B cell (primary cell): ENCODE results near the gene ABCA13. TPM values are rescaled to one million over a fixed set of nuclear protein-coding genes. Genes with fewer than 3 reads are reported as not detected.

Experiments used
- ATAC-seq: fragments of 200-7000 bp; cut with Tn5 transposase; one replicate; pipeline ENCODE4 v1.10.0; 2021; ENCODE audit warnings: low read depth, mild to moderate bottlenecking, moderate number of reproducible peaks, moderate library complexity
- CTCF ChIA-PET: fragments of 350-600 bp; sonication (Branson Sonifier 250); formaldehyde crosslinking; loops from one replicate; lab custom pipeline; 2021; ENCODE audit warnings: antibody characterized with exemption, inconsistent platforms; lab: Charles Lee
- POLR2A ChIA-PET: fragments of 350-600 bp; sonication (Branson Sonifier 250); formaldehyde crosslinking; loops from one replicate; lab custom pipeline; 2021; ENCODE audit warnings: antibody characterized with exemption; lab: Charles Lee
- DNase-seq: peaks from one replicate; pipeline ENCODE4 v3.0.0; 2013
- H2AFZ ChIP-seq: 2 replicates; pipeline ENCODE4 v1.6.1; 2012; ENCODE audit warnings: mild to moderate bottlenecking, low read depth, low read length; ENCODE audit not compliant: insufficient read depth, poor library complexity, severe bottlenecking
- H3K27ac ChIP-seq, 2 donors: 1 replicate in 1 of 2; 2 replicates in 1 of 2; pipeline ENCODE4 v1.5.1; 2012 to 2013; ENCODE audit warnings: low read length in 2 of 2, mild to moderate bottlenecking in 2 of 2, moderate library complexity in 1 of 2
- H3K27me3 ChIP-seq, 4 experiments: fragments of 200-600 bp in 1 of 4; sonication (generic) in 1 of 4; replicated peaks in 1 of 4; 1 replicate in 2 of 4; 2 replicates in 2 of 4; pipeline versions ENCODE4 v1.6.1 to v1.7.0; 2013 to 2016; ENCODE audit warnings: low read length in 3 of 4, mild to moderate bottlenecking in 2 of 4, mixed read lengths in 1 of 4, moderate library complexity in 1 of 4; ENCODE audit not compliant: insufficient read depth in 4 of 4, control insufficient read depth in 3 of 4; ENCODE audit errors: control extremely low read depth in 1 of 4
- H3K36me3 ChIP-seq, 2 experiments: replicated peaks in 1 of 2; 1 replicate in 1 of 2; 2 replicates in 1 of 2; pipeline versions ENCODE4 v1.6.1 to v1.7.1; 2013; ENCODE audit warnings: low read length in 1 of 2; ENCODE audit not compliant: insufficient read depth in 2 of 2, control insufficient read depth in 1 of 2; ENCODE audit errors: control extremely low read depth in 1 of 2, extremely low read depth in 1 of 2
- H3K4me1 ChIP-seq, 2 donors: fragments of 200-600 bp in 1 of 2; sonication (generic) in 1 of 2; 1 replicate in 1 of 2; 2 replicates in 1 of 2; pipeline versions ENCODE4 v1.5.1 to v1.6.1; 2013 to 2017; ENCODE audit warnings: low read length in 2 of 2; ENCODE audit not compliant: control insufficient read depth in 2 of 2, insufficient read depth in 2 of 2
- H3K4me2 ChIP-seq: replicated peaks from 2 replicates; pipeline ENCODE3; 2012; ENCODE audit warnings: mild to moderate bottlenecking, low read depth, low read length; ENCODE audit not compliant: poor library complexity, severe bottlenecking
- H3K4me3 ChIP-seq, 5 experiments: fragments of 200-600 bp in 1 of 5; sonication (generic) in 1 of 5; 1 replicate in 3 of 5; 2 replicates in 2 of 5; pipeline versions ENCODE4 v1.5.1 to v1.7.0; 2011 to 2016; ENCODE audit warnings: low read length in 4 of 5, mild to moderate bottlenecking in 4 of 5, low read depth in 2 of 5, control low read depth in 1 of 5, moderate library complexity in 1 of 5; ENCODE audit not compliant: insufficient read depth in 1 of 5; ENCODE audit errors: control extremely low read depth in 1 of 5, extremely low read depth in 1 of 5
- H3K79me2 ChIP-seq: fragments of 200-600 bp; sonication (generic); one replicate; pipeline ENCODE4 v1.6.0; 2016; ENCODE audit warnings: low read length; ENCODE audit not compliant: control insufficient read depth, insufficient read depth
- H3K9ac ChIP-seq: fragments of 200-600 bp; sonication (generic); 2 replicates; pipeline ENCODE4 v1.6.1; 2017; ENCODE audit warnings: mild to moderate bottlenecking, low read length, moderate library complexity
- H3K9me3 ChIP-seq, 3 donors: one replicate each; pipeline versions ENCODE4 v1.6.1 to v1.7.1; 2013; ENCODE audit warnings: low read length in 2 of 3; ENCODE audit not compliant: control insufficient read depth in 2 of 3, insufficient read depth in 1 of 3; ENCODE audit errors: control extremely low read depth in 1 of 3
- H4K20me1 ChIP-seq: 2 replicates; pipeline ENCODE4 v1.6.0; 2012; ENCODE audit warnings: mild to moderate bottlenecking, low read length; ENCODE audit not compliant: insufficient read depth, control insufficient read depth, poor library complexity, severe bottlenecking
- H3K27ac Mint-ChIP-seq: one replicate; pipeline ENCODE4 v1.8.0; 2021; ENCODE audit warnings: mixed read lengths
- H3K27me3 Mint-ChIP-seq: one replicate; pipeline ENCODE4 v1.8.0; 2021; ENCODE audit warnings: mixed read lengths
- H3K4me1 Mint-ChIP-seq: one replicate; pipeline ENCODE4 v1.8.0; 2021; ENCODE audit warnings: mixed read lengths
- H3K4me3 Mint-ChIP-seq: one replicate; pipeline ENCODE4 v1.8.0; 2021; ENCODE audit warnings: mixed read lengths
- H3K9me3 Mint-ChIP-seq: one replicate; pipeline ENCODE4 v1.8.0; 2022; ENCODE audit warnings: mixed read lengths; ENCODE audit not compliant: insufficient read depth
- CTCF ChIP-seq: fragments of 200-600 bp; IDR thresholded peaks from one replicate; pipeline ENCODE4 v1.8.0; 2022; ENCODE audit warnings: antibody characterized with exemption, mild to moderate bottlenecking
- EZH2 ChIP-seq: IDR thresholded peaks from 2 replicates; pipeline ENCODE4 v1.6.1; 2012; ENCODE audit warnings: borderline replicate concordance, low read depth, mild to moderate bottlenecking, moderate library complexity, low read length; ENCODE audit not compliant: insufficient read depth, poor library complexity, severe bottlenecking
- WGBS: methylation state at CpG from one replicate; pipeline ENCODE4 v1.1.5; 2013; ENCODE audit warnings: missing lambda C conversion rate; ENCODE audit not compliant: insufficient coverage; 5-methylcytosine and 5-hydroxymethylcytosine counted together
- intact Hi-C: fragments of 100-400 bp; cut with micrococcal nuclease; formaldehyde crosslinking; loops from one replicate; pipeline ENCODE4 v1.10.0; 2022
- polyA plus RNA-seq: library from polyadenylated mRNA; depleted of rRNA; stranded (reverse); fragments of >200 nt; gene quantifications from 2 replicates; pipeline ENCODE4 v1.2.3, GENCODE V29; 2012
- total RNA-seq, 2 donors: library from RNA; stranded (reverse); fragments of 120-200 nt in 1 of 2; gene quantifications; 1 replicate in 1 of 2; 2 replicates in 1 of 2; pipeline versions ENCODE4 v1.2.3 to v1.2.4, GENCODE V29; 2013 to 2022

The ABCA13 gene
- total and polyA plus RNA-seq, 2 donors (not counting 1 experiment from before 2014, with no cell fraction given), result not detected

- Mint-ChIP-seq H3K27ac (no peak overlapping the region), H3K27me3 (peaks cover 7% of the 10 kb centered on the region), H3K4me1 (no peaks in the 10 kb centered on the region), H3K9me3 (no peaks in the 10 kb centered on the region), H3K4me3 (no peak overlapping the region)
- intact Hi-C loops, result no loop called here
- Histone ChIP-seq H3K9me3 (no peaks in the 10 kb centered on the region), H3K4me1 (no peaks in the 10 kb centered on the region), H3K4me2 (no peak overlapping the region), H3K4me3 (no peak overlapping the region), H3K9ac (no peak overlapping the region), H3K27ac (no peak overlapping the region), H3K27me3 (peaks cover 0 to 4% (median 0%) of the 10 kb centered on the region in 4 experiments), H4K20me1 (no peaks in the 10 kb centered on the region), H3K36me3 (no peaks in the 10 kb centered on the region), H3K79me2 (no peaks in the 10 kb centered on the region), H2AFZ (no peak overlapping the region)
- POLR2A ChIA-PET, result no interaction called here
- WGBS, result 50% methylated on average over 2 of the region's 5 CpGs
- DNase-seq, result no peak
- TF ChIP-seq CTCF (no peak), EZH2 (no peak)
- no peak for ATAC-seq
- CTCF ChIA-PET, result no interaction called here
Observed at GRCh38 chr7:48244864-48245271, 73.6 kb downstream of the ABCA13 start.

GRCh38 chr7:48245751-48246472 lies 74.7 kb downstream of the ABCA13 start:
- Histone ChIP-seq H3K79me2 (no peaks in the 10 kb centered on the region), H3K9ac (no peak overlapping the region), H3K4me2 (no peak overlapping the region), H2AFZ (no peak overlapping the region), H3K4me1 (no peaks in the 10 kb centered on the region), H3K27me3 (peaks cover 0 to 4% (median 0%) of the 10 kb centered on the region in 4 experiments), H3K4me3 (no peak overlapping the region), H3K9me3 (no peaks in the 10 kb centered on the region), H4K20me1 (no peaks in the 10 kb centered on the region), H3K36me3 (no peaks in the 10 kb centered on the region), H3K27ac (no peak overlapping the region)
- ATAC-seq, result no peak
- no peak overlapping the region for H3K27ac Mint-ChIP-seq
- WGBS, result 9% methylated on average over 6 of the region's 9 CpGs
- H3K27me3 Mint-ChIP-seq, result peaks cover 7% of the 10 kb centered on the region
- H3K4me3 Mint-ChIP-seq, result no peak overlapping the region
- H3K4me1 Mint-ChIP-seq, result no peaks in the 10 kb centered on the region
- H3K9me3 Mint-ChIP-seq, result no peaks in the 10 kb centered on the region
- TF ChIP-seq EZH2 (no peak), CTCF (no peak)
- intact Hi-C loops, result no loop called here
- ChIA-PET POLR2A (no interaction called here), CTCF (no interaction called here)
- DNase-seq, result no peak
